H9 (cell line): ENCODE results near the gene ENPEP. TPM values are rescaled to one million over a fixed set of nuclear protein-coding genes. Genes with fewer than 3 reads are reported as not detected.

Experiments
- DNase-seq: peaks from one replicate; pipeline ENCODE4 v3.0.0-alpha.2; 2017
- H2AFZ ChIP-seq: one replicate; pipeline ENCODE4 v1.6.1; 2013; ENCODE audit warnings: mild to moderate bottlenecking, low read length, control low read depth, moderate library complexity
- H2AK5ac ChIP-seq: 2 replicates; pipeline ENCODE4 v1.6.1; 2013; ENCODE audit warnings: low read length, control low read depth, mixed read lengths; ENCODE audit not compliant: insufficient read length
- H2BK120ac ChIP-seq: one replicate; pipeline ENCODE4 v1.6.1; 2013; ENCODE audit warnings: low read depth, mild to moderate bottlenecking, low read length, control low read depth, inconsistent platforms; ENCODE audit not compliant: poor library complexity, severe bottlenecking
- H2BK12ac ChIP-seq: 2 replicates; pipeline ENCODE4 v1.6.1; 2013; ENCODE audit warnings: low read length, control low read depth, mixed read lengths, low read depth; ENCODE audit not compliant: insufficient read length
- H2BK15ac ChIP-seq: 2 replicates; pipeline ENCODE4 v1.6.1; 2013; ENCODE audit warnings: low read depth, low read length, control low read depth
- H2BK20ac ChIP-seq: one replicate; pipeline ENCODE4 v1.6.1; 2013; ENCODE audit warnings: low read depth, mild to moderate bottlenecking, low read length, control low read depth, inconsistent platforms; ENCODE audit not compliant: poor library complexity, severe bottlenecking
- H2BK5ac ChIP-seq: 2 replicates; pipeline ENCODE4 v1.6.1; 2013; ENCODE audit warnings: low read length, control low read depth, mixed read lengths; ENCODE audit not compliant: insufficient read length
- H3K14ac ChIP-seq: 2 replicates; pipeline ENCODE4 v1.6.1; 2013; ENCODE audit warnings: low read length, control low read depth; ENCODE audit not compliant: insufficient read depth
- H3K18ac ChIP-seq: 2 replicates; pipeline ENCODE4 v1.6.1; 2013; ENCODE audit warnings: low read depth, mild to moderate bottlenecking, mixed read lengths, low read length, control low read depth; ENCODE audit not compliant: insufficient read length
- H3K23ac ChIP-seq: 2 replicates; pipeline ENCODE4 v1.6.1; 2013; ENCODE audit warnings: low read length, control low read depth, mixed read lengths, low read depth; ENCODE audit not compliant: insufficient read length
- H3K23me2 ChIP-seq: 2 replicates; pipeline ENCODE4 v1.6.1; 2013; ENCODE audit warnings: low read depth, mild to moderate bottlenecking, mixed read lengths, low read length, control low read depth; ENCODE audit not compliant: insufficient read length, poor library complexity, severe bottlenecking
- H3K27ac ChIP-seq: 2 replicates; pipeline ENCODE4 v1.5.1; 2013; ENCODE audit warnings: low read length, control low read depth, mixed read lengths, low read depth; ENCODE audit not compliant: insufficient read length
- H3K27me3 ChIP-seq: 2 replicates; pipeline ENCODE4 v1.6.1; 2013; ENCODE audit warnings: low read length, control low read depth, inconsistent platforms; ENCODE audit not compliant: insufficient read depth
- H3K4ac ChIP-seq: 2 replicates; pipeline ENCODE4 v1.6.1; 2013; ENCODE audit warnings: low read depth, mild to moderate bottlenecking, control low read depth, inconsistent platforms, low read length, moderate library complexity
- H3K4me1 ChIP-seq: 2 replicates; pipeline ENCODE4 v1.6.1; 2013; ENCODE audit warnings: low read length, control low read depth, inconsistent platforms; ENCODE audit not compliant: insufficient read depth
- H3K4me2 ChIP-seq: 2 replicates; pipeline ENCODE4 v1.6.1; 2013; ENCODE audit warnings: low read length, control low read depth, mixed read lengths; ENCODE audit not compliant: insufficient read length, insufficient read depth
- H3K56ac ChIP-seq: 2 replicates; pipeline ENCODE4 v1.6.1; 2013; ENCODE audit warnings: low read depth, mild to moderate bottlenecking, mixed read lengths, low read length, control low read depth; ENCODE audit not compliant: insufficient read length
- H3K79me1 ChIP-seq: 2 replicates; pipeline ENCODE4 v1.6.1; 2013; ENCODE audit warnings: low read depth, mild to moderate bottlenecking, moderate library complexity, low read length, control low read depth, inconsistent platforms; ENCODE audit not compliant: insufficient read depth, poor library complexity, severe bottlenecking
- H3K79me2 ChIP-seq: 2 replicates; pipeline ENCODE4 v1.6.1; 2013; ENCODE audit warnings: low read length, control low read depth, inconsistent platforms; ENCODE audit not compliant: insufficient read depth
- H3K9ac ChIP-seq: 2 replicates; pipeline ENCODE4 v1.6.1; 2013; ENCODE audit warnings: low read length, control low read depth, mixed read lengths; ENCODE audit not compliant: insufficient read length; ENCODE audit errors: extremely low read depth
- H3K9me3 ChIP-seq: one replicate; pipeline ENCODE4 v1.6.1; 2013; ENCODE audit warnings: low read depth, low read length, inconsistent platforms; ENCODE audit not compliant: control insufficient read depth
- H3T11ph ChIP-seq: one replicate; pipeline ENCODE4 v1.6.1; 2013; ENCODE audit warnings: mild to moderate bottlenecking, low read length, control low read depth, inconsistent platforms
- H4K20me1 ChIP-seq: one replicate; pipeline ENCODE4 v1.6.1; 2013; ENCODE audit not compliant: control insufficient read depth, insufficient read length, insufficient read depth
- H4K5ac ChIP-seq: 2 replicates; pipeline ENCODE4 v1.6.1; 2013; ENCODE audit warnings: low read depth, mild to moderate bottlenecking, mixed read lengths, low read length, control low read depth; ENCODE audit not compliant: insufficient read length
- H4K8ac ChIP-seq: replicated peaks from 2 replicates; pipeline ENCODE4 v1.6.1; 2013; ENCODE audit warnings: low read length, control low read depth, mixed read lengths, low read depth; ENCODE audit not compliant: insufficient read length
- H4K91ac ChIP-seq: 2 replicates; pipeline ENCODE4 v1.6.1; 2013; ENCODE audit warnings: low read depth, mild to moderate bottlenecking, moderate library complexity, mixed read lengths, low read length, control low read depth; ENCODE audit not compliant: insufficient read length
- H3K27ac Mint-ChIP-seq, 3 experiments: 2 replicates in 2 of 3; 3 replicates in 1 of 3; pipeline ENCODE4 v1.8.0; 2020 to 2021; ENCODE audit warnings: mixed read lengths in 3 of 3, mild to moderate bottlenecking in 1 of 3, moderate library complexity in 1 of 3
- H3K27me3 Mint-ChIP-seq: 2 replicates; pipeline ENCODE4 v1.8.0; 2021; ENCODE audit warnings: low read depth, mild to moderate bottlenecking, moderate library complexity, mixed read lengths
- H3K36me3 Mint-ChIP-seq, 3 experiments: 2 replicates in 2 of 3; 3 replicates in 1 of 3; pipeline ENCODE4 v1.8.0; 2020 to 2021; ENCODE audit warnings: low read depth in 3 of 3, mixed read lengths in 3 of 3; ENCODE audit not compliant: insufficient read depth in 1 of 3
- H3K4me1 Mint-ChIP-seq, 2 experiments: 2 replicates each; pipeline ENCODE4 v1.8.0; 2020; ENCODE audit warnings: mixed read lengths in 2 of 2
- H3K4me3 Mint-ChIP-seq, 2 experiments: 2 replicates in 1 of 2; 3 replicates in 1 of 2; pipeline ENCODE4 v1.8.0; 2020 to 2021; ENCODE audit warnings: mild to moderate bottlenecking in 2 of 2, mixed read lengths in 2 of 2, moderate library complexity in 1 of 2
- H3K9me3 Mint-ChIP-seq, 2 experiments: 2 replicates in 1 of 2; 3 replicates in 1 of 2; pipeline ENCODE4 v1.8.0; 2020; ENCODE audit warnings: mild to moderate bottlenecking in 2 of 2, mixed read lengths in 2 of 2, moderate library complexity in 1 of 2
- WGBS: extraction: QIAGEN DNeasy Blood & Tissue Kit; methylation state at CpG from one replicate; pipeline ENCODE4 v1.1.7; 2013; ENCODE audit warnings: missing lambda C conversion rate, low lambda C conversion rate, mixed read lengths; ENCODE audit not compliant: insufficient read length; ENCODE audit errors: extremely low coverage; 5-methylcytosine and 5-hydroxymethylcytosine counted together
- total RNA-seq: library from RNA; stranded (reverse); gene quantifications from 2 replicates; pipeline ENCODE4 v1.2.1, GENCODE V29; 2021
- TF ChIP-seq, protein P1 (sequence below): fragments of 200-600 bp; sonication (generic); conservative IDR thresholded peaks from 3 replicates; pipeline ENCODE4 v1.8.0; 2021; ENCODE audit warnings: antibody characterized with exemption, mild to moderate bottlenecking

The ENPEP gene
- total RNA-seq, 1 experiment from 2014 or later, result 0.44 TPM

- no peak overlapping the region for H3K4ac ChIP-seq
- H3T11ph ChIP-seq, result no peak overlapping the region
- H2BK15ac ChIP-seq, result no peak overlapping the region
- H4K20me1 ChIP-seq, result no peaks in the 10 kb centered on the region
- H3K27me3 Mint-ChIP-seq, result peaks cover 72% of the 10 kb centered on the region
- H2BK5ac ChIP-seq, result no peak overlapping the region
- no peak overlapping the region for H2BK12ac ChIP-seq
- H2AK5ac ChIP-seq, result no peak overlapping the region
- TF ChIP-seq, protein P1, sequence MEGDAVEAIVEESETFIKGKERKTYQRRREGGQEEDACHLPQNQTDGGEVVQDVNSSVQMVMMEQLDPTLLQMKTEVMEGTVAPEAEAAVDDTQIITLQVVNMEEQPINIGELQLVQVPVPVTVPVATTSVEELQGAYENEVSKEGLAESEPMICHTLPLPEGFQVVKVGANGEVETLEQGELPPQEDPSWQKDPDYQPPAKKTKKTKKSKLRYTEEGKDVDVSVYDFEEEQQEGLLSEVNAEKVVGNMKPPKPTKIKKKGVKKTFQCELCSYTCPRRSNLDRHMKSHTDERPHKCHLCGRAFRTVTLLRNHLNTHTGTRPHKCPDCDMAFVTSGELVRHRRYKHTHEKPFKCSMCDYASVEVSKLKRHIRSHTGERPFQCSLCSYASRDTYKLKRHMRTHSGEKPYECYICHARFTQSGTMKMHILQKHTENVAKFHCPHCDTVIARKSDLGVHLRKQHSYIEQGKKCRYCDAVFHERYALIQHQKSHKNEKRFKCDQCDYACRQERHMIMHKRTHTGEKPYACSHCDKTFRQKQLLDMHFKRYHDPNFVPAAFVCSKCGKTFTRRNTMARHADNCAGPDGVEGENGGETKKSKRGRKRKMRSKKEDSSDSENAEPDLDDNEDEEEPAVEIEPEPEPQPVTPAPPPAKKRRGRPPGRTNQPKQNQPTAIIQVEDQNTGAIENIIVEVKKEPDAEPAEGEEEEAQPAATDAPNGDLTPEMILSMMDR, result no peak
- peaks cover 23% of the 10 kb centered on the region for H3K23me2 ChIP-seq
- no peaks in the 10 kb centered on the region for H3K79me1 ChIP-seq
- no peak overlapping the region for H2AFZ ChIP-seq
- no peaks in the 10 kb centered on the region for H3K9me3 ChIP-seq
- H3K4me2 ChIP-seq, result peak overlapping the region; percentile 82
- H3K23ac ChIP-seq, result no peak overlapping the region
- H3K27ac ChIP-seq, result no peak overlapping the region
- no peak overlapping the region for H3K56ac ChIP-seq
- peak overlapping the region; percentile 24 to 87; a peak in 3 of 5 replicates for H3K4me3 Mint-ChIP-seq
- H3K9me3 Mint-ChIP-seq, result peaks cover 0 to 9% of the 10 kb centered on the region in 2 experiments; a peak in 1 of 5 replicates
- H3K4me1 ChIP-seq, result peaks cover 2% of the 10 kb centered on the region; the same call in 1 of the 2 replicates
- no peak overlapping the region for H2BK120ac ChIP-seq
- no peak overlapping the region for H3K9ac ChIP-seq
- no peak for DNase-seq
- H3K18ac ChIP-seq, result no peak overlapping the region
- H2BK20ac ChIP-seq, result no peak overlapping the region
- peaks cover 62 to 68% of the 10 kb centered on the region in 2 experiments for H3K4me1 Mint-ChIP-seq
- H3K27ac Mint-ChIP-seq, result peak overlapping the region in 1 of 3 experiments; percentile 79; a peak in 1 of 7 replicates
- H4K8ac ChIP-seq, result no peak overlapping the region
- no peak overlapping the region for H4K91ac ChIP-seq
- no CpG with 5 or more reads among the region's 3 CpGs for WGBS
- no peaks in the 10 kb centered on the region for H3K36me3 Mint-ChIP-seq
- no peak overlapping the region for H4K5ac ChIP-seq
- H3K27me3 ChIP-seq, result peaks cover 81% of the 10 kb centered on the region
- no peak overlapping the region for H3K14ac ChIP-seq
- no peaks in the 10 kb centered on the region for H3K79me2 ChIP-seq
These were observed 137.8 kb downstream of the ENPEP start for GRCh38 chr4:110613745-110614144.
